Measurements from ENCODE around the gene OR2T10. TPM values are rescaled to one million over a fixed set of nuclear protein-coding genes. Genes with fewer than 3 reads are reported as not detected.
"Not testable (repeated sequence)": the region's sequence is repeated elsewhere in the genome, so short reads cannot be mapped to it uniquely, and the experiment has no call there.

The OR2T10 gene
- total RNA-seq, 1 donor from 2014 or later: not detected

DNA sequence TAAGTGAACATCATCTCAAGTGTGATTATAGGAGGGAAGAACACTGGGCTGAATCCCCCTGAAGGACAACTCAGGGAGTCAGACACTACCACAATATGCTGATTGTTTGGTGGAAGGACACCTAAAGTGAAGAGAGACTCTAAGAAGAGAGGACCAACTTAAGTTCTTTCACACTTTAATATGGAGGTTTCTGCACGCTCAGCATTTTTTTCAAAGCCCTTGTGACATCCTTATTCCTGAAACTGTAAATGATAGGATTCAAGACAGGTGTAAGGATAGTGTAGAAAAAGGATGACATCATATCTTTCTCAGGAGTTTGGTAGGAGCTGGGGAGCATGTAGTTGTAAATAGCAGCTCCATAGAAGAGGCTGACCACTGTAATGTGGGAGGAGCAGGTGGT is 4.8 kb downstream of the OR2T10 start:
- peaks cover 34% of the 10 kb centered on the region for H3K9me3 Mint-ChIP-seq (ENCODE audit: low read depth)
- no peak overlapping the region for H3K4me3 Mint-ChIP-seq (ENCODE audit: unreplicated experiment)
- no peaks in the 10 kb centered on the region for H3K4me1 Mint-ChIP-seq (ENCODE audit: low read depth)
- no peaks in the 10 kb centered on the region for H3K36me3 Mint-ChIP-seq (ENCODE audit: low read depth)
- H3K27me3 Mint-ChIP-seq (ENCODE audit: low read depth): no peaks in the 10 kb centered on the region
- TF ChIP-seq, protein P1, sequence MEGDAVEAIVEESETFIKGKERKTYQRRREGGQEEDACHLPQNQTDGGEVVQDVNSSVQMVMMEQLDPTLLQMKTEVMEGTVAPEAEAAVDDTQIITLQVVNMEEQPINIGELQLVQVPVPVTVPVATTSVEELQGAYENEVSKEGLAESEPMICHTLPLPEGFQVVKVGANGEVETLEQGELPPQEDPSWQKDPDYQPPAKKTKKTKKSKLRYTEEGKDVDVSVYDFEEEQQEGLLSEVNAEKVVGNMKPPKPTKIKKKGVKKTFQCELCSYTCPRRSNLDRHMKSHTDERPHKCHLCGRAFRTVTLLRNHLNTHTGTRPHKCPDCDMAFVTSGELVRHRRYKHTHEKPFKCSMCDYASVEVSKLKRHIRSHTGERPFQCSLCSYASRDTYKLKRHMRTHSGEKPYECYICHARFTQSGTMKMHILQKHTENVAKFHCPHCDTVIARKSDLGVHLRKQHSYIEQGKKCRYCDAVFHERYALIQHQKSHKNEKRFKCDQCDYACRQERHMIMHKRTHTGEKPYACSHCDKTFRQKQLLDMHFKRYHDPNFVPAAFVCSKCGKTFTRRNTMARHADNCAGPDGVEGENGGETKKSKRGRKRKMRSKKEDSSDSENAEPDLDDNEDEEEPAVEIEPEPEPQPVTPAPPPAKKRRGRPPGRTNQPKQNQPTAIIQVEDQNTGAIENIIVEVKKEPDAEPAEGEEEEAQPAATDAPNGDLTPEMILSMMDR (IDR thresholded peaks at IDR 0.05): no peak
- no peak overlapping the region for H3K27ac Mint-ChIP-seq (ENCODE audit: unreplicated experiment)
- DNase-seq (ENCODE audit: low spot score): no peak

- peaks cover 43% of the 10 kb centered on the region for H3K9me3 Mint-ChIP-seq (ENCODE audit: low read depth)
These were observed 7.4 kb downstream of the OR2T10 start for GRCh38 chr1:248590055-248590454.

DNA sequence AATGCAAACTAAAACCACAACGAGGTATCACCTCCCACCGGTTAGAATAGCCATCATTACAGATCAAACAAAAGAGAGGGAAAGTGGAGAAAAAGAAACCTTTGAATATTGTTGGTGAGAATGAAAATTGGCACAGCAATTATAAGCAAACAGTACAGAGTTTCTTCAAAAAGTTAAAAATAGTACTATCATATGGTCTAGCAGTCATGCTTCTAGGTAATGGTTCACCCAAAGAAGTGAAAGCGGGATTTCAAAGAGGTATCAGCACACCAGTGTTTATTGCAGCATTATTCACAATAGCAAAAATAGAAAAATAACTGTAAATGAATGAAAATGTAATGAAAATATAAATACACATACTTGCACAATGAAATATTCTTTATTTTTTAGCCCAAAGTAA is 8.2 kb downstream of the OR2T10 start:
- TF ChIP-seq, protein P1 (IDR thresholded peaks at IDR 0.05): no peak
- Mint-ChIP-seq H3K36me3 (ENCODE audit: low read depth) (no peaks in the 10 kb centered on the region), H3K9me3 (ENCODE audit: low read depth) (peaks cover 47% of the 10 kb centered on the region), H3K27me3 (ENCODE audit: low read depth) (no peaks in the 10 kb centered on the region), H3K27ac (ENCODE audit: unreplicated experiment) (no peak overlapping the region), H3K4me3 (ENCODE audit: unreplicated experiment) (no peak overlapping the region), H3K4me1 (ENCODE audit: low read depth) (no peaks in the 10 kb centered on the region)
- no peak for DNase-seq (ENCODE audit: low spot score)

More at GRCh38 chr1:248590055-248590454, 7.4 kb downstream of the OR2T10 start:
- H3K36me3 Mint-ChIP-seq (ENCODE audit: low read depth): no peaks in the 10 kb centered on the region
- no peak overlapping the region for H3K27ac Mint-ChIP-seq (ENCODE audit: unreplicated experiment)
- H3K4me1 Mint-ChIP-seq (ENCODE audit: low read depth): no peaks in the 10 kb centered on the region
- H3K27me3 Mint-ChIP-seq (ENCODE audit: low read depth): no peaks in the 10 kb centered on the region
- H3K4me3 Mint-ChIP-seq (ENCODE audit: unreplicated experiment): no peak overlapping the region
- peak; percentile 64 for DNase-seq (ENCODE audit: low spot score)
- TF ChIP-seq, protein P1 (IDR thresholded peaks at IDR 0.05): no peak

DNA sequence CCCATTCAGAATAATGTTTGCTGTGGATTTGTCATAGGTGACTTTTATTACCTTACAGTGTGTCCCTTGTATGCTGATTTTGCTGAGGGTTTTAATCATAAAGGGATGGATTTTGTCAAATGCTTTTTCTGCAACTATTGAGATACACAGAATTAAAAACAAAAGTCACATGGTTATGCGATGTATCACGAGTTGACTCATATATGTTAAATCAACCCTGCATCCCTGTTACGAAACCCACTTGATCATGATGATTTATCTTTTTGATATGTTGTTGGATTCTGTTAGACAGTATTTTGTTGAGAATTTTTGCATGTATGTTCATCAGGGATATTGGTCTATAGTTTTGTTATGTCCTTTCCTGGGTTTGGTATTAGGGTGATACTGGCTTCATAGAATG is 12.2 kb downstream of the OR2T10 start:
- peaks cover 41% of the 10 kb centered on the region for H3K9me3 Mint-ChIP-seq (ENCODE audit: low read depth)
- H3K4me1 Mint-ChIP-seq (ENCODE audit: low read depth): no peaks in the 10 kb centered on the region
- no peak for DNase-seq (ENCODE audit: low spot score)
- H3K36me3 Mint-ChIP-seq (ENCODE audit: low read depth): no peaks in the 10 kb centered on the region
- H3K27me3 Mint-ChIP-seq (ENCODE audit: low read depth): no peaks in the 10 kb centered on the region
- H3K27ac Mint-ChIP-seq (ENCODE audit: unreplicated experiment): no peak overlapping the region
- H3K4me3 Mint-ChIP-seq (ENCODE audit: unreplicated experiment): no peak overlapping the region
- TF ChIP-seq, protein P1 (IDR thresholded peaks at IDR 0.05): no peak

- DNase-seq (ENCODE audit: low spot score): no peak
- Mint-ChIP-seq H3K27me3 (ENCODE audit: low read depth) (no peaks in the 10 kb centered on the region), H3K4me3 (ENCODE audit: unreplicated experiment) (no peak overlapping the region), H3K27ac (ENCODE audit: unreplicated experiment) (no peak overlapping the region), H3K36me3 (ENCODE audit: low read depth) (no peaks in the 10 kb centered on the region), H3K9me3 (ENCODE audit: low read depth) (peaks cover 38% of the 10 kb centered on the region), H3K4me1 (ENCODE audit: low read depth) (no peaks in the 10 kb centered on the region)
- TF ChIP-seq, protein P1 (IDR thresholded peaks at IDR 0.05): no peak
These were observed 21.1 kb downstream of the OR2T10 start for GRCh38 chr1:248576260-248576980.

GRCh38 chr1:248574657-248575056 is 22.8 kb downstream of the OR2T10 start, which contains the start of gene OR2T34:
Gene OR2T34 (minus strand): TSS chr1:248574757. CDS start chr1:248574757, 0 bp downstream.
- not testable (repeated sequence) for H3K4me1 Mint-ChIP-seq (ENCODE audit: low read depth); H3K27me3 Mint-ChIP-seq (ENCODE audit: low read depth); H3K36me3 Mint-ChIP-seq (ENCODE audit: low read depth); H3K4me3 Mint-ChIP-seq (ENCODE audit: unreplicated experiment); DNase-seq (ENCODE audit: low spot score); H3K27ac Mint-ChIP-seq (ENCODE audit: unreplicated experiment)
- peaks cover 27% of the 10 kb centered on the region for H3K9me3 Mint-ChIP-seq (ENCODE audit: low read depth)

DNA sequence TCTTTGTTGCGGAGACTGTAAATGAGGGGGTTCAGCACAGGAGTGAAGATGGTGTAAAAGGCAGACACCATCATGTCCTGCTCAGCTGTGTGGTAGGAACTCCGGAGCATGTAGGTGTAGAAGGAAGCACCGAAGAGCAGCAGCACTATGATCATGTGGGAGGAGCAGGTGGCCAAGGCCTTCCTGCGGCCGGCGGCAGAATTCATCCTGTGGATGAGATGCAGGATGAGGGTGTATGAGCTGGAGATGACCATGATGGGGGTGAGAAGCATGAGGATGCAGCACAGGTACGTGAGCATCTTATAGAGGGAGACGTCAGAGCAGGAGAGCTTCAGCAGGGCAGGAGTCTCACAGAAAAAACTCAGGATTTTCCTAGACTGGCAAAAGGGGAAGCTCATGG is 23.6 kb downstream of the OR2T10 start:
- not testable (repeated sequence) for H3K36me3 Mint-ChIP-seq (ENCODE audit: low read depth); H3K27me3 Mint-ChIP-seq (ENCODE audit: low read depth); H3K4me3 Mint-ChIP-seq (ENCODE audit: unreplicated experiment); DNase-seq (ENCODE audit: low spot score); H3K27ac Mint-ChIP-seq (ENCODE audit: unreplicated experiment); H3K4me1 Mint-ChIP-seq (ENCODE audit: low read depth)
- H3K9me3 Mint-ChIP-seq (ENCODE audit: low read depth): peaks cover 21% of the 10 kb centered on the region

- not testable (repeated sequence) for H3K4me1 Mint-ChIP-seq (ENCODE audit: low read depth); H3K27ac Mint-ChIP-seq (ENCODE audit: unreplicated experiment); DNase-seq (ENCODE audit: low spot score); H3K27me3 Mint-ChIP-seq (ENCODE audit: low read depth); H3K4me3 Mint-ChIP-seq (ENCODE audit: unreplicated experiment); H3K36me3 Mint-ChIP-seq (ENCODE audit: low read depth)
- peaks cover 15% of the 10 kb centered on the region for H3K9me3 Mint-ChIP-seq (ENCODE audit: low read depth)
These were observed 25.5 kb downstream of the OR2T10 start for GRCh38 chr1:248572049-248572448.

Data from chondrocyte (in vitro differentiated cells).